Neural cell (in vitro differentiated cells): ENCODE data around the gene C7orf57. TPM values are rescaled to one million over a fixed set of nuclear protein-coding genes. Genes with fewer than 3 reads are reported as not detected.

Source experiments
- H2AFZ ChIP-seq: fragments of 200-600, 300-800 bp; sonication (generic), shearing (Covaris generic); 2 replicates; pipeline ENCODE4 v1.6.0; 2014; ENCODE audit warnings: low read depth, mild to moderate bottlenecking, antibody characterized with exemption, low read length, moderate library complexity
- H3F3A ChIP-seq: fragments of 200-600 bp; shearing (Covaris generic); 2 replicates; pipeline ENCODE4 v1.6.1; 2016; ENCODE audit warnings: mild to moderate bottlenecking, moderate library complexity, mixed read lengths, antibody characterized with exemption, low read length; ENCODE audit not compliant: insufficient read depth, poor library complexity, severe bottlenecking
- H3K27ac ChIP-seq: fragments of 200-600, 300-800 bp; sonication (generic), shearing (Covaris generic); 2 replicates; pipeline ENCODE4 v1.5.1; 2014; ENCODE audit warnings: mild to moderate bottlenecking, low read length, moderate library complexity
- H3K27me3 ChIP-seq: fragments of 300-800, 200-600 bp; sonication (generic), shearing (Covaris generic); 2 replicates; pipeline ENCODE4 v1.6.0; 2014; ENCODE audit warnings: mild to moderate bottlenecking, low read depth, low read length, moderate library complexity; ENCODE audit not compliant: insufficient read depth
- H3K36me3 ChIP-seq: fragments of 300-800, 200-600 bp; sonication (generic), shearing (Covaris generic); 2 replicates; pipeline ENCODE4 v1.5.1; 2014; ENCODE audit warnings: mild to moderate bottlenecking, antibody characterized with exemption, low read length, moderate library complexity; ENCODE audit not compliant: insufficient read depth
- H3K4me2 ChIP-seq: fragments of 300-800, 200-600 bp; sonication (generic), shearing (Covaris generic); 2 replicates; pipeline ENCODE4 v1.6.0; 2014; ENCODE audit warnings: mild to moderate bottlenecking, low read length
- H3K4me3 ChIP-seq: fragments of 300-800, 200-600 bp; sonication (generic), shearing (Covaris generic); 2 replicates; pipeline ENCODE4 v1.5.1; 2014; ENCODE audit warnings: mild to moderate bottlenecking, low read length, moderate library complexity
- H3K79me2 ChIP-seq: fragments of 200-600 bp; shearing (Covaris generic); replicated peaks from 2 replicates; pipeline ENCODE4 v1.6.0; 2014; ENCODE audit warnings: mild to moderate bottlenecking, low read length, moderate library complexity; ENCODE audit not compliant: insufficient read depth
- H3K9ac ChIP-seq: fragments of 300-800, 200-600 bp; sonication (generic), shearing (Covaris generic); 2 replicates; pipeline ENCODE4 v1.6.1; 2016; ENCODE audit warnings: mild to moderate bottlenecking, low read length, mixed read lengths
- H3K9me2 ChIP-seq: fragments of 200-600 bp; shearing (Covaris generic); 2 replicates; pipeline ENCODE4 v1.6.1; 2016; ENCODE audit warnings: mild to moderate bottlenecking, low read length, mixed read lengths; ENCODE audit not compliant: insufficient read depth
- H3K9me3 ChIP-seq: fragments of 200-600, 300-800 bp; sonication (generic), shearing (Covaris generic); 2 replicates; pipeline ENCODE4 v1.6.1; 2016; ENCODE audit warnings: mild to moderate bottlenecking, mixed run types, low read length, moderate library complexity, mixed read lengths
- H4K20me1 ChIP-seq: fragments of 200-600 bp; shearing (Covaris generic); 2 replicates; pipeline ENCODE4 v1.6.1; 2016; ENCODE audit warnings: mild to moderate bottlenecking, mixed run types; ENCODE audit not compliant: insufficient read depth
- EP300 ChIP-seq: fragments of 450-650 bp; conservative IDR thresholded peaks from 2 replicates; pipeline ENCODE4 v1.6.1; 2014; ENCODE audit warnings: antibody characterized with exemption, mild to moderate bottlenecking, moderate library complexity; ENCODE audit not compliant: poor library complexity, severe bottlenecking
- EZH2 ChIP-seq: fragments of 200-600, 300-800 bp; shearing (Covaris generic), sonication (generic); IDR thresholded peaks from 2 replicates; pipeline ENCODE4 v1.6.1; 2014; ENCODE audit warnings: antibody characterized with exemption, low read length, borderline replicate concordance, mild to moderate bottlenecking; ENCODE audit not compliant: insufficient read depth, poor library complexity, severe bottlenecking
- MXI1 ChIP-seq: fragments of 450-650 bp; conservative IDR thresholded peaks from 2 replicates; pipeline ENCODE4 v1.6.1; 2014; ENCODE audit warnings: antibody characterized with exemption, mild to moderate bottlenecking; ENCODE audit not compliant: poor library complexity, severe bottlenecking
- POLR2AphosphoS5 ChIP-seq: IDR thresholded peaks from 2 replicates; pipeline ENCODE4 v1.6.1; 2012
- RAD21 ChIP-seq: fragments of 450-650 bp; conservative IDR thresholded peaks from 2 replicates; pipeline ENCODE4 v1.6.1; 2014; ENCODE audit warnings: antibody characterized with exemption, mild to moderate bottlenecking, moderate library complexity
- SMC3 ChIP-seq: fragments of 450-650 bp; conservative IDR thresholded peaks from 2 replicates; pipeline ENCODE4 v1.6.1; 2014; ENCODE audit warnings: antibody characterized with exemption, mild to moderate bottlenecking, moderate library complexity; ENCODE audit not compliant: poor library complexity
- TAF1 ChIP-seq: IDR thresholded peaks from 2 replicates; pipeline ENCODE4 v1.6.1; 2012; ENCODE audit warnings: low read depth
- polyA plus RNA-seq: library from polyadenylated mRNA; depleted of rRNA; stranded (reverse); fragments of >200 nt; gene quantifications from 2 replicates; pipeline ENCODE4 v1.2.3, GENCODE V29; 2014
- TF ChIP-seq, protein P1 (sequence below): IDR thresholded peaks from 2 replicates; pipeline ENCODE4 v1.6.1; 2012; ENCODE audit warnings: borderline replicate concordance
- TF ChIP-seq, protein P2 (sequence below): fragments of 450-650 bp; IDR thresholded peaks from 2 replicates; pipeline ENCODE4 v1.5.1; 2014; ENCODE audit warnings: antibody characterized with exemption, mild to moderate bottlenecking, moderate library complexity; ENCODE audit not compliant: poor library complexity, severe bottlenecking

C7orf57 gene
- polyA plus RNA-seq, 1 donor from 2014 or later, result not detected

DNA sequence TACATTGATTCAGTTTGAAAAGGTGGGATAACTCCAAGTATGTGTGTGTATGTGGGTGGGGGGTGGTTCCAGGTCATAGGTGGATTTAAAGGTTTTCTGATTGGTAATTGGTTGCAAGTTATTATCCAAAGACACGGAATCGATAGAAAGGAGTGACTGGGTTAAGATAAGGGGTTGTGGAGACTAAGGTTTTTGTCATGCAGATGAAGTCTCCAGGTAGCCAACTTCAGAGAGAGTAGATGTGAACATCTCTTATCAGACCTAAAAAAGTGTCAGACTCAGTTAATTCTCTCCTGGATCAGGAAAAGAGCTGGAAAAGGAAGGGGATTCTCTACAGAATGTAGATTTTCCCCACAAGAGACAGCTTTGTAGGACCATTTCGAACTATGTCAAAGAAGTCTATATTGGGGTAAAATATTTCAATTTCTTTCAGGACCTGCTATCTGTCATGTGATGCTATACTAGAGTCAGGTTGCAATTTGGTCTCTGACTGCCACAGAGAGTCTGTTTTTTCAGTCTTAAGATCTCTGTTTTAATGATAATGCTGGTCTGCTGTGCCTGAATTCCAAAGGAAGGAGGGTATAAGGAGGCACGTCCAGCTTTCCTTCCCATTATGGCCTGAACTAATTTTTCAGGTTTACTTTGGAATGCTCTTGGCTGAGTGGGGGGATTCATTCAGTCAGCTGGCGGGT lies 3.6 kb downstream of the C7orf57 start:
- no peaks in the 10 kb centered on the region for H3K79me2 ChIP-seq
- H3K9me3 ChIP-seq, result no peaks in the 10 kb centered on the region
- H3K9ac ChIP-seq, result no peak overlapping the region
- H3F3A ChIP-seq, result no peaks in the 10 kb centered on the region
- no peak overlapping the region for H3K4me3 ChIP-seq
- H3K9me2 ChIP-seq, result no peaks in the 10 kb centered on the region
- H3K4me2 ChIP-seq, result no peak overlapping the region
- TF ChIP-seq POLR2AphosphoS5 (no peak), EP300 (no peak), MXI1 (no peak), TAF1 (no peak), EZH2 (no peak), RAD21 (no peak), SMC3 (no peak)
- TF ChIP-seq, protein P1, sequence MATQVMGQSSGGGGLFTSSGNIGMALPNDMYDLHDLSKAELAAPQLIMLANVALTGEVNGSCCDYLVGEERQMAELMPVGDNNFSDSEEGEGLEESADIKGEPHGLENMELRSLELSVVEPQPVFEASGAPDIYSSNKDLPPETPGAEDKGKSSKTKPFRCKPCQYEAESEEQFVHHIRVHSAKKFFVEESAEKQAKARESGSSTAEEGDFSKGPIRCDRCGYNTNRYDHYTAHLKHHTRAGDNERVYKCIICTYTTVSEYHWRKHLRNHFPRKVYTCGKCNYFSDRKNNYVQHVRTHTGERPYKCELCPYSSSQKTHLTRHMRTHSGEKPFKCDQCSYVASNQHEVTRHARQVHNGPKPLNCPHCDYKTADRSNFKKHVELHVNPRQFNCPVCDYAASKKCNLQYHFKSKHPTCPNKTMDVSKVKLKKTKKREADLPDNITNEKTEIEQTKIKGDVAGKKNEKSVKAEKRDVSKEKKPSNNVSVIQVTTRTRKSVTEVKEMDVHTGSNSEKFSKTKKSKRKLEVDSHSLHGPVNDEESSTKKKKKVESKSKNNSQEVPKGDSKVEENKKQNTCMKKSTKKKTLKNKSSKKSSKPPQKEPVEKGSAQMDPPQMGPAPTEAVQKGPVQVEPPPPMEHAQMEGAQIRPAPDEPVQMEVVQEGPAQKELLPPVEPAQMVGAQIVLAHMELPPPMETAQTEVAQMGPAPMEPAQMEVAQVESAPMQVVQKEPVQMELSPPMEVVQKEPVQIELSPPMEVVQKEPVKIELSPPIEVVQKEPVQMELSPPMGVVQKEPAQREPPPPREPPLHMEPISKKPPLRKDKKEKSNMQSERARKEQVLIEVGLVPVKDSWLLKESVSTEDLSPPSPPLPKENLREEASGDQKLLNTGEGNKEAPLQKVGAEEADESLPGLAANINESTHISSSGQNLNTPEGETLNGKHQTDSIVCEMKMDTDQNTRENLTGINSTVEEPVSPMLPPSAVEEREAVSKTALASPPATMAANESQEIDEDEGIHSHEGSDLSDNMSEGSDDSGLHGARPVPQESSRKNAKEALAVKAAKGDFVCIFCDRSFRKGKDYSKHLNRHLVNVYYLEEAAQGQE, result no peak
- TF ChIP-seq, protein P2, sequence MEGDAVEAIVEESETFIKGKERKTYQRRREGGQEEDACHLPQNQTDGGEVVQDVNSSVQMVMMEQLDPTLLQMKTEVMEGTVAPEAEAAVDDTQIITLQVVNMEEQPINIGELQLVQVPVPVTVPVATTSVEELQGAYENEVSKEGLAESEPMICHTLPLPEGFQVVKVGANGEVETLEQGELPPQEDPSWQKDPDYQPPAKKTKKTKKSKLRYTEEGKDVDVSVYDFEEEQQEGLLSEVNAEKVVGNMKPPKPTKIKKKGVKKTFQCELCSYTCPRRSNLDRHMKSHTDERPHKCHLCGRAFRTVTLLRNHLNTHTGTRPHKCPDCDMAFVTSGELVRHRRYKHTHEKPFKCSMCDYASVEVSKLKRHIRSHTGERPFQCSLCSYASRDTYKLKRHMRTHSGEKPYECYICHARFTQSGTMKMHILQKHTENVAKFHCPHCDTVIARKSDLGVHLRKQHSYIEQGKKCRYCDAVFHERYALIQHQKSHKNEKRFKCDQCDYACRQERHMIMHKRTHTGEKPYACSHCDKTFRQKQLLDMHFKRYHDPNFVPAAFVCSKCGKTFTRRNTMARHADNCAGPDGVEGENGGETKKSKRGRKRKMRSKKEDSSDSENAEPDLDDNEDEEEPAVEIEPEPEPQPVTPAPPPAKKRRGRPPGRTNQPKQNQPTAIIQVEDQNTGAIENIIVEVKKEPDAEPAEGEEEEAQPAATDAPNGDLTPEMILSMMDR, result no peak
- no peak overlapping the region for H3K27ac ChIP-seq
- no peaks in the 10 kb centered on the region for H4K20me1 ChIP-seq
- peaks cover 28% of the 10 kb centered on the region for H3K27me3 ChIP-seq
- H2AFZ ChIP-seq, result no peak overlapping the region
- no peaks in the 10 kb centered on the region for H3K36me3 ChIP-seq

DNA sequence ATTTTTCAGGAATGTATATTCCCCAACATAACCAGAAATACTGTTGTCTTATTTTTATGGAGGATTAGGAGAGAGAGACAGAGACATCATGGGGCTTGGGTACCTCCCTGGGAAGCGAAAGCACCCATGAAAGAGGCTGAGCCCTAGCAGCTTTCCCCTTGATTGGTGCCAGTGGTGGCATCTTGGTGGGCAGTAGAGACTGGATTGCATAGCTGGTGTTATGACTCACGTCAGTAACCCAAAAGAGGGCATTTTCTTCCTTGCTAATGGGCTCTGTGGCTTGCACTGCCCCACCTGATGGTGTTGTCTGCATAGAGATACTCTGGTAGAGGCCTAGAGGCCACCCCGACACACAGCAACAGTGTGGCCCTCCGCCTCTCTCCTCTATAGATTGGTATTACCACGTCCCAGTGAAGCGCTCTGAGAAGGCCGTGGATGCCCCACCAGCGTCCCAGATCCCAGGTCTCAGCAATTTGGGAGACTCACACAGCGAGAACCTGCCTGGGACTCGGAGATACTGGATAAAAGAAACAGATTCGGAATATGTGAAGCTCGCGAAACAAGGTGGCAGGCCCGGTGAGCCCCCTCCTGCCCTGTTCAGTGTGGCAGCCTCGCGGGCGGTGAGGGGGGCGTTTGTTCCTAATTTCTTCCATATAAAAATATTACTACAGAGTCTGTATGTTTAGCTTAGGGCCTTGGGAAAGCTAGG lies 5.8 kb downstream of the C7orf57 start:
- H3K4me3 ChIP-seq, result no peak overlapping the region
- peaks cover 17% of the 10 kb centered on the region for H3K27me3 ChIP-seq
- no peaks in the 10 kb centered on the region for H3K9me3 ChIP-seq
- no peaks in the 10 kb centered on the region for H3K79me2 ChIP-seq
- no peaks in the 10 kb centered on the region for H3F3A ChIP-seq
- no peak overlapping the region for H3K9ac ChIP-seq
- TF ChIP-seq EZH2 (no peak), POLR2AphosphoS5 (no peak), EP300 (no peak), RAD21 (no peak), SMC3 (no peak), TAF1 (no peak), MXI1 (no peak)
- TF ChIP-seq, protein P1, result no peak
- TF ChIP-seq, protein P2, result no peak
- H2AFZ ChIP-seq, result no peak overlapping the region
- H3K9me2 ChIP-seq, result no peaks in the 10 kb centered on the region
- H4K20me1 ChIP-seq, result no peaks in the 10 kb centered on the region
- no peak overlapping the region for H3K4me2 ChIP-seq
- no peak overlapping the region for H3K27ac ChIP-seq
- H3K36me3 ChIP-seq, result no peaks in the 10 kb centered on the region
